Hepatocyte (in vitro differentiated cells): ENCODE measurements around the gene NDUFS6. TPM values are rescaled to one million over a fixed set of nuclear protein-coding genes. Genes with fewer than 3 reads are reported as not detected.

ENCODE experiments used
- DNase-seq: peaks from one replicate; pipeline ENCODE4 v3.0.0-alpha.2; 2016; ENCODE audit warnings: low spot score
- H2AFZ ChIP-seq: fragments of 200-600 bp; sonication (generic); 2 replicates; pipeline ENCODE4 v1.6.0; 2016; ENCODE audit warnings: antibody characterized with exemption, mild to moderate bottlenecking
- H3K27ac ChIP-seq: fragments of 200-600 bp; sonication (generic); 2 replicates; pipeline ENCODE4 v1.5.1; 2016; ENCODE audit warnings: mild to moderate bottlenecking
- H3K27me3 ChIP-seq: fragments of 200-600 bp; sonication (generic); 2 replicates; pipeline ENCODE4 v1.6.1; 2016
- H3K36me3 ChIP-seq: fragments of 200-600 bp; sonication (generic); replicated peaks from 2 replicates; pipeline ENCODE4 v1.5.1; 2016; ENCODE audit warnings: low read depth; ENCODE audit not compliant: insufficient read depth
- H3K4me1 ChIP-seq: fragments of 200-600 bp; sonication (generic); 2 replicates; pipeline ENCODE4 v1.5.1; 2016; ENCODE audit warnings: mild to moderate bottlenecking, moderate library complexity; ENCODE audit not compliant: insufficient read depth
- H3K4me2 ChIP-seq: fragments of 200-600 bp; sonication (generic); 2 replicates; pipeline ENCODE4 v1.6.0; 2016
- H3K4me3 ChIP-seq: fragments of 200-600 bp; sonication (generic); 2 replicates; pipeline ENCODE4 v1.5.1; 2016; ENCODE audit warnings: mild to moderate bottlenecking
- H3K79me2 ChIP-seq: fragments of 200-600 bp; sonication (generic); 2 replicates; pipeline ENCODE4 v1.6.0; 2017; ENCODE audit warnings: mild to moderate bottlenecking
- H3K9me2 ChIP-seq: fragments of 200-600 bp; sonication (generic); replicated peaks from 2 replicates; pipeline ENCODE4 v1.6.0; 2017; ENCODE audit warnings: mild to moderate bottlenecking; ENCODE audit not compliant: insufficient read depth
- H3K9me3 ChIP-seq: fragments of 200-600 bp; sonication (generic); 2 replicates; pipeline ENCODE4 v1.5.1; 2016; ENCODE audit warnings: low read depth, mild to moderate bottlenecking
- H4K20me1 ChIP-seq: fragments of 200-600 bp; sonication (generic); 2 replicates; pipeline ENCODE4 v1.6.0; 2016; ENCODE audit warnings: mild to moderate bottlenecking; ENCODE audit not compliant: insufficient read depth, poor library complexity, severe bottlenecking
- EZH2 ChIP-seq: fragments of 200-600 bp; sonication (generic); IDR thresholded peaks from 2 replicates; pipeline ENCODE4 v1.6.1; 2016; ENCODE audit warnings: antibody characterized with exemption, mild to moderate bottlenecking, borderline replicate concordance
- EZH2phosphoT487 ChIP-seq: fragments of 200-600 bp; sonication (generic); IDR thresholded peaks from one replicate; pipeline ENCODE4 v1.6.1; 2018; ENCODE audit warnings: antibody characterized with exemption, mild to moderate bottlenecking, low read depth, moderate library complexity; ENCODE audit not compliant: unreplicated experiment, severe bottlenecking
- WGBS: methylation state at CpG from one replicate; pipeline ENCODE4 v1.1.6; 2016; ENCODE audit warnings: low lambda C conversion rate; ENCODE audit errors: missing lambda C conversion rate; 5-methylcytosine and 5-hydroxymethylcytosine counted together
- polyA plus RNA-seq: library from polyadenylated mRNA; unstranded; fragments of >200 nt; fragmentation: Nextera tagmentation; extraction: Ambion mirVana; gene quantifications from 2 replicates; pipeline ENCODE4 v1.2.1, GENCODE V29; 2016
- total RNA-seq: library from RNA; depleted of rRNA; stranded (reverse); fragments of >200 nt; gene quantifications from 2 replicates; pipeline ENCODE4 v1.2.3, GENCODE V29; 2014
- TF ChIP-seq, protein P1 (sequence below): fragments of 200-600 bp; sonication (generic); IDR thresholded peaks from 2 replicates; pipeline ENCODE4 v1.5.1; 2016; ENCODE audit warnings: antibody characterized with exemption, mild to moderate bottlenecking; ENCODE audit not compliant: poor library complexity

NDUFS6 gene
- total and polyA plus RNA-seq, 2 experiments from 2014 or later, result 29.3 to 108 TPM

DNA sequence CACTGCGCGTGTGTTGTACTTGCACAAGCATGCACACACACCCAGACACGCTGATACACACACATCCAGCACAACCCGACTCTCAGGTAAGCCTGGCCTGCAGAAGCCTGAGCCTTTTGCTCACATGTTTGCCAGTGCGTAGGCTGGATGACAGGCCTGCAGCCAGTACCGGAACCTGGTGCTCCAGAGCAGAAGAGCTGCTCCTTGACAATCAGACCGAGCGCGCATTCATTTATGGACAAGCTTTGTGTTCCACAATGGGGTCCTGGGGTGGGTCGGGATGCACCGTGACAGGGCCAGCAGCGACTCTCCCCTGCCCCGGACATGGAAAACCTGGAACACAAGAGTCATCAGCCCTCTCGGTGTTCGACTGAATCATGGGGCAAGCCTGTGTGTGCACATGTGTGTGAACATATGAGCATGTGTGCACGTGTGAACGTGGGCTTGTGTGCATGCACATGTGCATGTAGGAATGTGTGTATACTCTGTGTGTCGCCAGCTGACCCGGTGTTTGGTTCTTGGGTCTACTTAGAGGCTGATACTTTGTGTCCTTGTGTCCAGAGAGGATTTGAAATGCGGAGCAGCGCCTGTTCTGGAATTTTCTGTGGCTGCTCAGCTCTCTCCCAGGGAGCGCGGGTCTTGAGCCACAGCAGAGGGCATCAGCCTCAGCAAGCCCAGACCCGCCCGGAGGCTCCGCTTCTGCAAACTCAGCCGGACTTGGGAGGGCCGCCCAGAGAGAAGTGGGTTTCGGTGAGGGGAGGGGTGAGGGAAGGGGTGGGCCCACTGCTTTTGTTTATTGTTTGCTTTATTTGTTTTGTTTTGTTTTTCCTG, 49.3 kb downstream of the NDUFS6 start:
- peaks cover 62% of the 10 kb centered on the region for H3K27me3 ChIP-seq
- no peak for DNase-seq
- 69% methylated on average over 29 of the region's 29 CpGs for whole genome bisulfite sequencing

DNA sequence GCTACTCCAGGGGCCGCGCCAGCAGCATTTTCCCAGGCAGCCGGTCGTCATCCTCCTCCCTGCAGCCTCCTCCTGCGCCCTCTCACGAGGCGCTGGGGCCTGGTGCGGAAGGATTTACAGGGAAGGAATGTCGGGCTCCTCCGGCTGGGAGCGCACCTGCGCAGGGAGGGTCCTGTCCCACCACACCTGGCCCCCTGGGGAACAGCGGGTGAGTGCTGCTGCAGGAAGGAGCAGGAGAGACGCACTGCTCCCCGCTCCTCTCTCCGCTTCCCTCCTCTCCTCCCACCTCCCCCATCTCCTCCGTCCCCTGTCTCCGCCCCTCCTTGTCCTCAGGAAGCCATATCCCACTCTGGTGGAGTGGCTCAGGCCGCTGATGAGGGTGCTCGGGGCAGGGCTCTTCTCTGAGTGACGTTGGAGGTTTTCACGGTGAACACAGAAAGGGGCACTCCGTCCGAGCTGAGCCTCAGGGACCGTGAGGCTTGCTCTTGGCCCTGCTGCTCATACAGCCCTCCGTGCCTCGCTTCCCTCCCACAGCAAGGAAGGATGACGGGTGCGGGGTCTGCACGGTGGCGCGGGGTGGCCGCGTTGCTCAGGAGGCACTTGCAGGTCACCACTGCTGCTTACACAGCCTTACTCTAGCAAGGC, 50.2 kb downstream of the NDUFS6 start:
- no peaks in the 10 kb centered on the region for H4K20me1 ChIP-seq
- DNase-seq, result no peak
- peak overlapping the region; percentile 19 for H2AFZ ChIP-seq
- peaks cover 4% of the 10 kb centered on the region for H3K4me1 ChIP-seq
- no peaks in the 10 kb centered on the region for H3K79me2 ChIP-seq
- 13% methylated on average over 26 of the region's 34 CpGs for WGBS
- no peaks in the 10 kb centered on the region for H3K9me3 ChIP-seq
- no peaks in the 10 kb centered on the region for H3K9me2 ChIP-seq
- H3K4me3 ChIP-seq, result no peak overlapping the region
- H3K36me3 ChIP-seq, result no peaks in the 10 kb centered on the region
- peaks cover 59% of the 10 kb centered on the region for H3K27me3 ChIP-seq
- peak; percentile 30 for TF ChIP-seq EZH2
- TF ChIP-seq, protein P1, sequence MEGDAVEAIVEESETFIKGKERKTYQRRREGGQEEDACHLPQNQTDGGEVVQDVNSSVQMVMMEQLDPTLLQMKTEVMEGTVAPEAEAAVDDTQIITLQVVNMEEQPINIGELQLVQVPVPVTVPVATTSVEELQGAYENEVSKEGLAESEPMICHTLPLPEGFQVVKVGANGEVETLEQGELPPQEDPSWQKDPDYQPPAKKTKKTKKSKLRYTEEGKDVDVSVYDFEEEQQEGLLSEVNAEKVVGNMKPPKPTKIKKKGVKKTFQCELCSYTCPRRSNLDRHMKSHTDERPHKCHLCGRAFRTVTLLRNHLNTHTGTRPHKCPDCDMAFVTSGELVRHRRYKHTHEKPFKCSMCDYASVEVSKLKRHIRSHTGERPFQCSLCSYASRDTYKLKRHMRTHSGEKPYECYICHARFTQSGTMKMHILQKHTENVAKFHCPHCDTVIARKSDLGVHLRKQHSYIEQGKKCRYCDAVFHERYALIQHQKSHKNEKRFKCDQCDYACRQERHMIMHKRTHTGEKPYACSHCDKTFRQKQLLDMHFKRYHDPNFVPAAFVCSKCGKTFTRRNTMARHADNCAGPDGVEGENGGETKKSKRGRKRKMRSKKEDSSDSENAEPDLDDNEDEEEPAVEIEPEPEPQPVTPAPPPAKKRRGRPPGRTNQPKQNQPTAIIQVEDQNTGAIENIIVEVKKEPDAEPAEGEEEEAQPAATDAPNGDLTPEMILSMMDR, result no peak
- no peak overlapping the region for H3K27ac ChIP-seq
- H3K4me2 ChIP-seq, result peak overlapping the region; percentile 77

More for the DNA sequence above, 49.3 kb downstream of the NDUFS6 start:
- H3K79me2 ChIP-seq, result no peaks in the 10 kb centered on the region
- peak overlapping the region; percentile 77 for H3K4me2 ChIP-seq
- peaks cover 4% of the 10 kb centered on the region for H3K4me1 ChIP-seq
- no peaks in the 10 kb centered on the region for H3K36me3 ChIP-seq
- TF ChIP-seq, protein P1, result no peak
- TF ChIP-seq EZH2, result no peak
- TF ChIP-seq EZH2phosphoT487, result no peak
- no peaks in the 10 kb centered on the region for H3K9me2 ChIP-seq
- no peak overlapping the region for H3K4me3 ChIP-seq
- H3K27ac ChIP-seq, result no peak overlapping the region
- H2AFZ ChIP-seq, result no peak overlapping the region
- no peaks in the 10 kb centered on the region for H3K9me3 ChIP-seq
- H4K20me1 ChIP-seq, result no peaks in the 10 kb centered on the region

DNA sequence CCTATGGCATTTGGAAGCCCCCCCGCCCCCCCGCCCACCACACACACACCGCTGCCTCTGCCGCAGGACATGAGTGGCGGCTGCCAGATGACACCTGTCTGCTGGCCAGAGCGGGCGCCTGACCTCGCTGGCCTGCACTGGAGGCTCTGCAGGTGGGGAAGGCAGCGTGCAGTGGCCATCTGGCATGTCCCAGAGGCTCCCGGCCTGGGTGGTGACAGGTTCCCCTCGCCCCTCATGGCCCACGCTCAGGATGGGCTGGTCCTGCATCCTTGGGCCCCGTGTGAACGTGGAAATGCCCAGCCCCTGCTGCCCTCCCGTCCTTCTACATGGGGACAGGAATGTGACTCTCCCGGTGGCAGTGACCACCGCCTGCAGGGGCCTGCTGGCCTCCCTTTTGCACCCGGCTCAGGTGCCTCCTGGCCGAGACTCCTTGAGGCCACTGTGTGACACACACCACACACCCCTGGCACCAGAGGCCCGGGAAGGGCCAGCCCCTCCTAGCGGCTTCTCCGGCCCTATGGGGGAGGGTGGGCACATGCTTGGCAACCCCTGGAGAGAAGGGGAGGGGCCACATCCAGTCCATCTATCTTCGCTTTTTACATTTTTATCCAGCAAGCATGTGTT, 51.2 kb downstream of the NDUFS6 start:
- no peak overlapping the region for H2AFZ ChIP-seq
- TF ChIP-seq, protein P1, result no peak
- no peak for TF ChIP-seq EZH2phosphoT487
- no peak for TF ChIP-seq EZH2
- no peaks in the 10 kb centered on the region for H4K20me1 ChIP-seq
- H3K4me3 ChIP-seq, result no peak overlapping the region
- H3K27me3 ChIP-seq, result peaks cover 59% of the 10 kb centered on the region
- H3K4me1 ChIP-seq, result peaks cover 4% of the 10 kb centered on the region
- H3K79me2 ChIP-seq, result no peaks in the 10 kb centered on the region
- no peaks in the 10 kb centered on the region for H3K9me2 ChIP-seq
- no peaks in the 10 kb centered on the region for H3K9me3 ChIP-seq
- 86% methylated on average over 21 of the region's 23 CpGs for WGBS
- no peak overlapping the region for H3K27ac ChIP-seq
- no peak for DNase-seq
- no peaks in the 10 kb centered on the region for H3K36me3 ChIP-seq
- H3K4me2 ChIP-seq, result no peak overlapping the region
